Stimulated activated CD8-positive, alpha-beta memory T cell treated with anti-CD3 and anti-CD28 coated beads, Interleukin-7, amount 100 ng/mL, for 48 hours (primary cell): Measurements from ENCODE around the gene TENM3.

Experiments
- DNase-seq, 2 donors: peaks; one replicate each; pipeline ENCODE4 v3.0.0-alpha.2; 2020; ENCODE audit warnings: low read depth in 1 of 2; ENCODE audit errors: extremely low read depth in 1 of 2

Gene TENM3

GRCh38 chr4:182705389-182705788 is 462.2 kb downstream of the TENM3 start:
- DNase-seq = no peak

DNA sequence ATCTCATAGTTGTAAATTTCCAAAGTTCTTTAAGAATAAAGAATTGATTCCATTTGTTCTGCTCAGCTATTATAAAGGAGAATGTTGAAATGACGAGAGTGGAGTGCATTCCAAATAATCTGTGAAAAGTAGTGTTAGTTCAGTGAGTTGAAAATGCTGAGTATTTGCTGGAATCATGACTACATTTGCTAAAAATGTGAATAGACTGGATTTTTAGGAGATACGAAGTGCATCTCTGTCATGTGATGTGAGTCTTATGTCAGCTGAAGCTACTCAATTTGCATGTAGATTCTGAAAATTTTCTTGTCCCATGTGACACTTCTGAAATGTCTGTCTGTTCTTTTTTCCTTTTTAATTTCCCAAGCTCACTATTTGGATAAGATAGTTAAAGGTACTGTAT is 468.0 kb downstream of the TENM3 start:
- no peak for DNase-seq

- DNase-seq = no peak
These were observed 472.3 kb downstream of the TENM3 start for GRCh38 chr4:182715548-182715947.

GRCh38 chr4:182716192-182716591 is 473.0 kb downstream of the TENM3 start:
- no peak for DNase-seq

DNA sequence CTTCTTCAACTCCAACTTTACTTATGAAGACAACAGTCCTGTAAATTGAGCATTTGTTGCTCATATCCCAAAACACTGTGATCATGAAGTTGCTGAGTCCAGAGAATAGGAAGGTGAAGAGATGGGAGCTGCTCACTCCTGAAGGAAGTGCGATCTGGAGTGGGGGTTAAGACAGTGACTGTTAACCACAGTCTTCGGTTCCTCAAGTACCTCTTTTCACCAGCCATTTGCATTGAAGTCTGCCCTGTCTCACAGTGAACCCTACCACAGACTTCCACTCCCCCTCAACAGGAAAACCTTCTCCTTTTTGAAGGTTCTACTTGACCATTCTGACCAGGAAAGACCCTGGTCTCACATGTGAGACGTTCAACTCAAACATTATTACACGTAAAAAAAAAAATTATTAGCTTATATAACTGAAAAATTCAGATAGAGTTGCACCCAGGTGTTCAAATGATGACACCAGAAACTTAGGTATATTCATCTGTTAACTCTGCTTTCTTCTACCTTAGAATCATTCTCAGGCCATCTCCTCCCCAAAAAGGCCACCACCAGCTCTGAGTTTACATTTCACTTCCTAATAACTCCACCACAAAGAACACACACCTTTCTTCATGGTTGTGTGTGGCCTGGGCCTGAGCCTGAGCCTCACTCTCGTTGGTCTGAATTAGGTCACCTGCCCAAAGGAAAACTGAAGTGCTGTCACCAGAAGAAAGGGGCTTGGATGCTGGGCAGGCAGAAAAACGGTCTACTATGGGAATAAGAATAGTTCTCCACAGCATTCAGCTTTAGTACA is 474.8 kb downstream of the TENM3 start:
- DNase-seq = no peak

DNA sequence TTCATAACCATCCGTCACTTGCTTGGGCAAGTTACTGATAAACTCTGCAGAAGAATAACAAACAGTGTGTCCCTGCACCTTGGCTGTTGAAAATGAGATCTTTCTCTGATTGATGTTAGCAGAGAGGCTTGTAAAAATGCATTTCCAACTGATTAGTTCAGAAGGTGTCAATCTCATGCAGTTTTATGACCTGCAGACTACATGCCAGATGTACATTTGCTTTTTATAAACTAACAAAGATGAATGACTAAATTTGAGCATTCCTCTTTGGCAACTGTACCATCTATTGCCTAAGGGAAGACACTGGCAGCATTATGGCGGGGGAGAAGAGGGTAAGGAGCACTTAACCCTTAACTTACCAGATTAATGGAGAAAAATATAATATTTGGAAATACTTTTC is 481.2 kb downstream of the TENM3 start:
- DNase-seq = no peak

DNA sequence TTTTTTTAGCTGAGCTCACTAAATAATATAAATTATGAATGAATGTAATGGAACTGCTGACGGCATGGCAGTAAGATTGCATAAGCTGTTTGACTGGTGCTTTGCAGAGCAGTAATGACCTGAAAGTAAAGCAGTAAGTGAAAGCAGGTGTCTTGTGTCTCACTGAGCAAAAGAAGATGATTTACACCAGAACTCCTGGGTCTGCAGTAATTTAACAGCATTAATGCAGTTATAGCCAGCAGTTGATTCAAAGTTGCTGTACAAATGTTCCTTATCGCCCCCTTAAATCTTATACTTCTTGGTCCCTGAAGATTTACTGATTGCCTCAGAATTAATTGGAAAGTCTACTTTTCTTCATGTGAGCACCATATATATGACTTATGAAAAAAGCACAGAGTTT is 486.3 kb downstream of the TENM3 start:
- no peak for DNase-seq

- DNase-seq = no peak
These were observed 487.6 kb downstream of the TENM3 start for GRCh38 chr4:182730791-182731190.

DNA sequence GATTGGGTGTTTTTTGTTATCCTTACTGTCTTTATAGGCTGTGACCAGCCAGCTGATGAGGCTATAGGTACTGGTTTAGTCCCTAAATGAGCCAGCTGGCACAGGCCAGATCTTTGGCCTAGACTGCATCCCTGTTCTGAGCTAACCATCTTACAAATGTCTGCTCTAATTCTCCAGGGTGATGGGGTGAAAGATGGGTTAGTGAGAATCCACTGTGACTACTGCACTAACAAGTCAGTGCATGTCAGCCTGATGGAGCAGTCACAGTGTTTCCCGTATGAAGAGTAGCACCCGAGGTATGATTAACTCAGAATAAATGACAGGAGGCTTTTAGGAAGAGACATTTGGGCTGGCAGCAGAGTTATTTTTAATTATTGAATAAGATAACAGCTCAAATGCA is 493.0 kb downstream of the TENM3 start:
- DNase-seq = no peak

DNA sequence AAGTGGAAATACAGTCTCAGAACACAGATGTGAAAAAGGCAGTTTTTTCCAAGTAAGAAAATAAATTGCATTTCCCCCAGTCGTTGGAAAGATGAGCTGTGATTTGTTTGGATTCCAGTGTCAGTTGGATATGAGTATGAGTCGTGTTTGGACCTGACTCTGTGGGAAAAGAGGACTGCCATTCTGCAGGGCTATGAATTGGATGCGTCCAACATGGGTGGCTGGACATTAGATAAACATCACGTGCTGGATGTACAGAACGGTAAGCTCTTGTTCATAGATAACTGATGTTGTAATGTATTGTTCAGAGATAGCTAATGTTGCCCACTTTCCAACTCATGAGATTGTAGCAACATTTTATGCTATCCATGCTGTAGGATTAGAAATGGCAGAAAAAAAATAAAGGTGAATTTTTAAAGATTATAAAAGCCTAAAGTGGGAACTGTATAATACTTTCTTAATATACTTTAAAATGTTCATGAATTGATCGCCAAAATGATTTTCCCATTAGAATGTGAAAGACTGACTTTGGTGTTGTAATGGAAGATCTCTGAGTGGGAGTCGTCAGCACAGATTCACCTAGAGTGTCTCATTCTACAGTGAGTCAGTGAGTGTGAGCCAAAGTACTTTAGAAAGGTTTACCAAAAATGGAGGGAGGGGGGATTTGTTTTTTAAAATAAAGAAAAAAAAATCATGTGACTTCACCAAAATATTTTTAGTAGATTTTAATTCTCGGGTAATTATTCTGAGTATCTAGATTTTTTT is 495.3 kb downstream of the TENM3 start:
- DNase-seq = no peak

DNA sequence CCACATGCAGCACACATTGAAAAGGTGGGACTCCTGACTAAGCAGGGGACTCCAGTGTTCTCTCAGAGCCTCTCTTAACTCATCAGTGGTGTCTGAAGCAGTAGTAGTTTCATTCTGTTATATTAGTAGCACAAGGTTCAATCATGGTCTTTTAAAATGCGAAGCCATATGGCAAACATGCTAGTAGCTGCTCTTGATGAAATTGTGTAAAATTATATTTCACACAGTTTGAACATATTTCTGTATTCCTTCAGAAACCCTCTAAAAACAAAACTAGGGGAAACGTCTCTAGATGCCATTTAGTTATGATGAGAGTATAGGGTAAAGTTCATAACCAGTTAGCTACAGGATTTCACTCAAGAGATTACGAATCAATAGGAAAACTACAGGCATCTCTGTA is 497.1 kb downstream of the TENM3 start:
- no peak for DNase-seq

DNA sequence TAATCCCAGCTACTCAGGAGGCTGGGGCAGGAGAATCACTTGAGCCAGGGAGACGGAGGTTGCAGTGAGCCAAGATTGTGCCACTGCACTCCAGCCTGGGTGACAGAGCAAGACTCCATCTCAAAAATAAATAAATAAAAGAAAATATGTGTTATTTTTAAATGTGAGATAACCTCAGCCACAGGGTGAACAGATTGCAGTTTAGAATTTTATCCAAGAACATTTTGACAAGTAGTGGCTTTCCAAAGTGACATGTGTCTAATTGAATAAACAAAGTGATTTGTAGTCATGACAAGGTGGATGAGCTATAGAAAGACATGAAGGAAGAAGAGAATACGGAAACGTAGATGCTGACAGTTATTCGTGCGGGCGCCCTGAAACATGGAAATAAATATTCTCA is 497.9 kb downstream of the TENM3 start:
- no peak for DNase-seq

DNA sequence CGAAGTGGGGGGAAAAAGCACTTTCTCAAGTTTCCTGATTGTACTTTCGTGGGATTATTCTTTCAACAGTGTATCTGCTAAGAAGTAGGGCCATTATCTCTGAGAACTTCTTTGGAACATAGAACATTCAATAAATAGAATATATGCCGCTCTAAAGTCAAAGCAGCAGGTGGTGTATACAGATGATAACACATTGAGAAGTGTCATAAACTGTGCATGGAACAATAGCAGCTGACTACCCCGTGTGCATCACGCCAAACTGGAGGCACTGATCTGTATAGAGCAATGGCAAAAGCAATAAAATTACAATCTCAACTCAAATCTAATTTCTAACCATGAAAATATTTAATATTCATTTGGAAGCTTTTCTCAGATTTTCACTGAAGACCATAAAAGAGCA is 498.7 kb downstream of the TENM3 start:
- DNase-seq = no peak

GRCh38 chr4:182743815-182744214 is 500.6 kb downstream of the TENM3 start:
- DNase-seq = no peak

GRCh38 chr4:182745237-182745636 is 502.0 kb downstream of the TENM3 start:
- no peak for DNase-seq

- no peak for DNase-seq
These were observed 503.7 kb downstream of the TENM3 start for GRCh38 chr4:182746876-182747275.

GRCh38 chr4:182748283-182748682 is 505.1 kb downstream of the TENM3 start:
- DNase-seq = no peak

DNA sequence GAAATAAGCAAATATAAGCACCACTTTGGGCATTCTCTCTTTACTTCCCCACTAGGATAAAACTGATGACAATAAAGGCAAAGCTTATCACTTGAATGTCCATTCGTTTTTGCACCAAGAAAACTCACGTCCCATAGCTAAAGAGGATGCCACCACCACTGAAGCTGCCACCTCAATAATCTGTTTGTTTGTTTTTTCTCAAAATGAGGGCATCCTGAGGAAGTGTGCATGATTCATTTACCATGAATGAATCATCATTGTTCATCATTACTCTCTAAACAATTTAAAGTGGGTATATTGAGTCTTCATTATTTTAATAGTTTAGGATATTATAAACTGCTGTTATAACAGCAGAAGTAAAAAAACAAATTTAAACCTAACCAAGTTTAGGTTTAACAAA is 505.7 kb downstream of the TENM3 start:
- DNase-seq = no peak

GRCh38 chr4:182749667-182750167 is 506.5 kb downstream of the TENM3 start:
- no peak for DNase-seq

DNA sequence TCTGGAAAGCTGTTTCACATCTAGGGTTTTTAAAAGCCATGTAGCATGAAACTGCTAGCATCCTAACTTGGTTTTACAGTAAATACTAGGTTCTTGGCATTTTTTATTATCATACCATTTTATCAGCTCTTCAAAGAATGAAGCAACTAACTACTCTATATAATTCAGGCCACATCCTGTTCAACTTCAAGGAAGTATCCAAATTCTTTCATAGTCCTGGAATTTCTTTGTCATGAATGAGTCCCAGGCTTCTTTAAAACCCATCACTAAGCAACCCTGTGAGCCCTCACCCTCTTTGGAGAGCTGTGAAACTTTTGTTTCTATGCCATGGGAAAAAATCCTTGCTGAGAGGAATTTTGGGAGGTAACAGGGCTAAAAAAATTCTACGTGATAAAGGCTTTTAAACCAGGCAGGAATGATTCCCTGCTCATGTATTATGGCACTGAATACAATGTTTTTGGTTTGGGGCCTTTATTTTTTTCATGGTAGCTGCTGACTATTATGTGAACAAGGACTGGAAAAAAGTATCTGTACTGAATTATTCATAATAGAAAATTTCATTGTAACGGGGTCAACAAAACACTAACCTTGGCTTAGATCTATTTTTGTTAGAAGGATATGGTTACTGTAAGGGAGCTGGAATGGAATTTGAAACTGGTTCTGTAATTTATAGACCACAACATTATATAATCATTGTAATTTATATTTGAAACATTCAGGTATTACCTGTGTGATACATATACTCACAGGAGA is 509.1 kb downstream of the TENM3 start:
- no peak for DNase-seq

GRCh38 chr4:182754895-182755294 is 511.7 kb downstream of the TENM3 start:
- DNase-seq = no peak
